GM12878 (cell line): ENCODE results near the gene DAAM1. TPM values are rescaled to one million over a fixed set of nuclear protein-coding genes. Genes with fewer than 3 reads are reported as not detected.
A peak's percentile ranks its signal among the peaks of the same experiment; 100 is the strongest.

Source experiments
- ATAC-seq: fragments of 200-7000 bp; cut with Tn5 transposase; 3 replicates; pipeline ENCODE4 v1.9.1; 2020; ENCODE audit warnings: mild to moderate bottlenecking, moderate library complexity
- BruUV-seq: library from RNA; stranded (reverse); fragments of 400-500 nt; replicated peaks from 2 replicates; lab custom pipeline; 2021; lab: Mats Ljungman, UMichigan
- CTCF ChIA-PET: fragments of 300-600 bp; sonication (Branson Sonifier 250); formaldehyde crosslinking; extraction: SDS; loops from one replicate; lab custom pipeline; 2021; ENCODE audit warnings: inconsistent platforms; lab: Yijun Ruan, JAX
- POLR2A ChIA-PET: fragments of 350-600 bp; formaldehyde crosslinking; extraction: SDS; loops from one replicate; lab custom pipeline; 2021; ENCODE audit warnings: inconsistent platforms; lab: Charles Lee
- RAD21 ChIA-PET: fragments of 300-600 bp; sonication (Branson Sonifier 250); formaldehyde crosslinking; loops from one replicate; lab custom pipeline; 2023; ENCODE audit warnings: antibody characterized with exemption; ENCODE audit not compliant: unreplicated experiment; lab: Charles Lee
- SMC1A ChIA-PET: fragments of 300-600 bp; sonication (Branson Sonifier 250); formaldehyde crosslinking; loops from one replicate; lab custom pipeline; 2023; ENCODE audit not compliant: unreplicated experiment, uncharacterized antibody; lab: Charles Lee
- DNase-seq: peaks from one replicate; pipeline ENCODE4 v3.0.0-alpha.2; 2011; ENCODE audit warnings: low read depth, low spot score
- FAIRE-seq: peaks from 3 replicates; lab custom pipeline; 2011; peaks lifted over from hg19 to GRCh38; lab: Jason Lieb, UNC
- H2AFZ ChIP-seq: 2 replicates; pipeline ENCODE4 v1.6.0; 2011; ENCODE audit warnings: low read depth, low read length, control low read depth; ENCODE audit not compliant: control insufficient read depth
- H3K27ac ChIP-seq: 2 replicates; pipeline ENCODE4 v1.5.1; 2011; ENCODE audit warnings: control low read depth; ENCODE audit not compliant: control insufficient read depth, insufficient read depth
- H3K27me3 ChIP-seq, 2 experiments: replicated peaks in 1 of 2; 2 replicates each; pipeline versions ENCODE4 v1.6.0 to v1.6.1; 2011; ENCODE audit warnings: low read length in 1 of 2; ENCODE audit not compliant: control insufficient read depth in 2 of 2, insufficient read depth in 2 of 2
- H3K36me3 ChIP-seq, 2 experiments: 2 replicates each; pipeline ENCODE4 v1.5.1; 2011; ENCODE audit warnings: low read length in 1 of 2; ENCODE audit not compliant: control insufficient read depth in 2 of 2, insufficient read depth in 2 of 2
- H3K4me1 ChIP-seq: 2 replicates; pipeline ENCODE4 v1.6.1; 2011; ENCODE audit warnings: mild to moderate bottlenecking, low read length, moderate library complexity, mixed read lengths; ENCODE audit not compliant: control insufficient read depth, insufficient read depth
- H3K4me2 ChIP-seq: 2 replicates; pipeline ENCODE4 v1.6.0; 2011; ENCODE audit warnings: control low read depth; ENCODE audit not compliant: control insufficient read depth, insufficient read depth
- H3K4me3 ChIP-seq: fragments of 200-600 bp; sonication (generic); 2 replicates; pipeline ENCODE4 v1.5.1; 2016
- H3K79me2 ChIP-seq: 2 replicates; pipeline ENCODE4 v1.6.0; 2011; ENCODE audit warnings: low read length; ENCODE audit not compliant: control insufficient read depth, insufficient read depth
- H3K9ac ChIP-seq: 2 replicates; pipeline ENCODE4 v1.8.0; 2011; ENCODE audit warnings: low read length, control low read depth, mixed read lengths; ENCODE audit not compliant: control insufficient read depth, insufficient read depth
- H3K9me3 ChIP-seq: replicated peaks from 3 replicates; pipeline ENCODE4 v1.5.1; 2011; ENCODE audit warnings: mild to moderate bottlenecking, low read length; ENCODE audit not compliant: control insufficient read depth, insufficient read depth
- H4K20me1 ChIP-seq: 2 replicates; pipeline ENCODE4 v1.6.0; 2011; ENCODE audit not compliant: control insufficient read depth, insufficient read depth
- CBFB ChIP-seq: IDR thresholded peaks from 2 replicates; pipeline ENCODE4 v1.6.1; 2016; ENCODE audit warnings: antibody characterized with exemption, low read depth
- DPF2 ChIP-seq: fragments of 450-650 bp; IDR thresholded peaks from 2 replicates; pipeline ENCODE4 v1.6.1; 2017; ENCODE audit warnings: mild to moderate bottlenecking
- ESRRA ChIP-seq: IDR thresholded peaks from 2 replicates; pipeline ENCODE4 v1.6.1; 2012; ENCODE audit warnings: mild to moderate bottlenecking, low read length, improper control_type of control experiment
- EZH2 ChIP-seq: IDR thresholded peaks from 2 replicates; pipeline ENCODE4 v1.6.1; 2012; ENCODE audit warnings: low read depth, mild to moderate bottlenecking, control low read depth, inconsistent platforms, low read length, borderline replicate concordance; ENCODE audit not compliant: control insufficient read depth
- JUNB ChIP-seq: IDR thresholded peaks from 2 replicates; pipeline ENCODE4 v1.6.1; 2016; ENCODE audit warnings: antibody characterized with exemption, mild to moderate bottlenecking
- MEF2B ChIP-seq: fragments of 450-650 bp; IDR thresholded peaks from 2 replicates; pipeline ENCODE4 v1.6.1; 2018; ENCODE audit warnings: mild to moderate bottlenecking, moderate library complexity; ENCODE audit not compliant: partially characterized antibody, poor library complexity, severe bottlenecking
- MYB ChIP-seq: fragments of 150-350 bp; IDR thresholded peaks from 2 replicates; pipeline ENCODE4 v1.6.1; 2014; ENCODE audit warnings: mild to moderate bottlenecking, low read depth, low read length, borderline replicate concordance
- MYC ChIP-seq: IDR thresholded peaks from 2 replicates; pipeline ENCODE4 v1.6.1; 2011; ENCODE audit warnings: mild to moderate bottlenecking, low read length, moderate library complexity, inconsistent platforms; ENCODE audit not compliant: insufficient read depth, insufficient replicate concordance, insufficient read length, severe bottlenecking
- NFIC ChIP-seq: IDR thresholded peaks from 2 replicates; pipeline ENCODE4 v1.6.1; 2012; ENCODE audit warnings: low read depth, mild to moderate bottlenecking, inconsistent platforms, low read length, moderate library complexity
- NRF1 ChIP-seq: conservative IDR thresholded peaks from 2 replicates; pipeline ENCODE4 v1.6.1; 2011; ENCODE audit warnings: mild to moderate bottlenecking, low read depth, low read length, improper control_type of control experiment
- PML ChIP-seq: IDR thresholded peaks from 2 replicates; pipeline ENCODE4 v1.6.1; 2012; ENCODE audit warnings: low read length, inconsistent platforms
- SREBF1 ChIP-seq: IDR thresholded peaks from 2 replicates; pipeline ENCODE4 v1.6.1; 2012; ENCODE audit warnings: mild to moderate bottlenecking, low read length
- STAT1 ChIP-seq: fragments of 450-650 bp; conservative IDR thresholded peaks from 2 replicates; pipeline ENCODE4 v1.6.1; 2014; ENCODE audit warnings: antibody characterized with exemption, mild to moderate bottlenecking
- ZBED1 ChIP-seq: IDR thresholded peaks from 2 replicates; pipeline ENCODE4 v1.6.1; 2016; ENCODE audit warnings: borderline replicate concordance
- WGBS: methylation state at CpG from one replicate; pipeline ENCODE4 v1.1.6; 2016; ENCODE audit warnings: low lambda C conversion rate; ENCODE audit not compliant: insufficient replicate concordance, insufficient coverage; ENCODE audit errors: missing lambda C conversion rate; 5-methylcytosine and 5-hydroxymethylcytosine counted together
- in situ Hi-C: fragments of 300-500 bp; cut with MboI; formaldehyde crosslinking; loops from 9 replicates; pipeline ENCODE4 v1.14.3; 2018; ENCODE audit warnings: mixed read lengths
- intact Hi-C: fragments of 100-400 bp; cut with micrococcal nuclease; formaldehyde crosslinking; loops from one replicate; pipeline ENCODE4 v1.14.2; 2022; ENCODE audit not compliant: unreplicated experiment
- polyA plus RNA-seq, 11 experiments: library from polyadenylated mRNA; depleted of rRNA in 4 of 11; unstranded in 6 of 11; stranded (reverse) in 5 of 11; fragments of >200 nt; fragmentation: Nextera tagmentation in 4 of 11; fragmentation: Illumina TruSeq in 1 of 11; extraction: Ambion mirVana in 4 of 11; extraction: Trizol in 1 of 11; gene quantifications; 1 replicate in 1 of 11; 2 replicates in 10 of 11; pipeline versions ENCODE4 v1.2.1 to v1.2.3, GENCODE V29; 2011 to 2016; ENCODE audit warnings: inconsistent platforms in 2 of 11, missing spikeins in 2 of 11, low read depth in 1 of 11
- total RNA-seq, 4 experiments: library from RNA; depleted of rRNA in 3 of 4; stranded (reverse); fragments of >200 nt in 3 of 4; fragmentation: Illumina TruSeq in 1 of 4; extraction: Trizol in 1 of 4; gene quantifications; 2 replicates each; pipeline versions ENCODE4 v1.2.1 to v1.2.3, GENCODE V29; 2013 to 2021
- TF ChIP-seq, protein P1 (sequence below): IDR thresholded peaks from 2 replicates; pipeline ENCODE4 v1.6.1; 2012; ENCODE audit warnings: improper control_type of control experiment, low read depth, low read length; ENCODE audit not compliant: insufficient replicate concordance
- TF ChIP-seq, protein P2 (sequence below): IDR thresholded peaks from 2 replicates; pipeline ENCODE4 v1.6.1; 2011; ENCODE audit warnings: low read depth, mild to moderate bottlenecking, low read length, moderate library complexity, borderline replicate concordance; ENCODE audit errors: extremely low read depth
- TF ChIP-seq, protein P3 (sequence below): fragments of 450-650 bp; IDR thresholded peaks from 2 replicates; pipeline ENCODE4 v1.6.1; 2017; ENCODE audit warnings: low read depth, mild to moderate bottlenecking, moderate library complexity

Gene DAAM1
- total and polyA plus RNA-seq, 10 of the 15 experiments (the other 5 are each of a cell fraction or from before 2014, with no cell fraction given), result 13.8 to 32.4 (median 24.2) TPM

DNA sequence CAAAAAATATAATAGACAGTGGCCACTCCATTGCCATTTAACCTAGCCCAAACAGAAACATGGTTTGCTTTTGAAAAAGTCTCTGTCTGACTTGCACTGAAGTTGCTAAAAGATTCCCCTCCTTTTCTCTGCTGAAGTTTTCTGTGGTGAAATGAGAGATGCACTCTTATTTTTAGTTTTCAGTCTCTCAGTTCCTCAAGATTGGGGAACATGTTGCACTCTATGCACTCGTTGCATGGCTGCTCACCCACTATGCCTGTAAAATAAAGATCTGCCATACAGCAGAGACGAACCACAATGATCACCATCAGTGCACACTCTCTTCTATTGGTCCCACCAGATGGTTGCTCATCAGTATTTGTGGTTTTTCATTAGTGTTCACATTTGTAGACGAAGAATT lies 13.1 kb upstream of the DAAM1 start:
- BruUV-seq, result no TSS peak
- SMC1A ChIA-PET, result interaction anchor here (1.3 to 2.1 kb wide), 4 partner anchors 9 to 100 kb away, joined by 4 to 14 read pairs (median 9); partner anchors contain the start of gene DAAM1
- intact Hi-C loops, result loop anchor here (5.0 kb wide), 1 partner anchor 38 kb away; no protein-coding TSS in a partner anchor
- TF ChIP-seq SREBF1 (no peak), PML (peak; percentile 62; the same call in 1 of the 2 replicates), NFIC (peak; percentile 94), NRF1 (no peak), STAT1 (no peak), ESRRA (no peak), MEF2B (peak; percentile 67), MYC (no peak), DPF2 (peak; percentile 80), CBFB (peak; percentile 74), EZH2 (no peak), ZBED1 (peak; percentile 78; the same call in 1 of the 2 replicates), MYB (no peak), JUNB (peak; percentile 95)
- TF ChIP-seq, protein P1, sequence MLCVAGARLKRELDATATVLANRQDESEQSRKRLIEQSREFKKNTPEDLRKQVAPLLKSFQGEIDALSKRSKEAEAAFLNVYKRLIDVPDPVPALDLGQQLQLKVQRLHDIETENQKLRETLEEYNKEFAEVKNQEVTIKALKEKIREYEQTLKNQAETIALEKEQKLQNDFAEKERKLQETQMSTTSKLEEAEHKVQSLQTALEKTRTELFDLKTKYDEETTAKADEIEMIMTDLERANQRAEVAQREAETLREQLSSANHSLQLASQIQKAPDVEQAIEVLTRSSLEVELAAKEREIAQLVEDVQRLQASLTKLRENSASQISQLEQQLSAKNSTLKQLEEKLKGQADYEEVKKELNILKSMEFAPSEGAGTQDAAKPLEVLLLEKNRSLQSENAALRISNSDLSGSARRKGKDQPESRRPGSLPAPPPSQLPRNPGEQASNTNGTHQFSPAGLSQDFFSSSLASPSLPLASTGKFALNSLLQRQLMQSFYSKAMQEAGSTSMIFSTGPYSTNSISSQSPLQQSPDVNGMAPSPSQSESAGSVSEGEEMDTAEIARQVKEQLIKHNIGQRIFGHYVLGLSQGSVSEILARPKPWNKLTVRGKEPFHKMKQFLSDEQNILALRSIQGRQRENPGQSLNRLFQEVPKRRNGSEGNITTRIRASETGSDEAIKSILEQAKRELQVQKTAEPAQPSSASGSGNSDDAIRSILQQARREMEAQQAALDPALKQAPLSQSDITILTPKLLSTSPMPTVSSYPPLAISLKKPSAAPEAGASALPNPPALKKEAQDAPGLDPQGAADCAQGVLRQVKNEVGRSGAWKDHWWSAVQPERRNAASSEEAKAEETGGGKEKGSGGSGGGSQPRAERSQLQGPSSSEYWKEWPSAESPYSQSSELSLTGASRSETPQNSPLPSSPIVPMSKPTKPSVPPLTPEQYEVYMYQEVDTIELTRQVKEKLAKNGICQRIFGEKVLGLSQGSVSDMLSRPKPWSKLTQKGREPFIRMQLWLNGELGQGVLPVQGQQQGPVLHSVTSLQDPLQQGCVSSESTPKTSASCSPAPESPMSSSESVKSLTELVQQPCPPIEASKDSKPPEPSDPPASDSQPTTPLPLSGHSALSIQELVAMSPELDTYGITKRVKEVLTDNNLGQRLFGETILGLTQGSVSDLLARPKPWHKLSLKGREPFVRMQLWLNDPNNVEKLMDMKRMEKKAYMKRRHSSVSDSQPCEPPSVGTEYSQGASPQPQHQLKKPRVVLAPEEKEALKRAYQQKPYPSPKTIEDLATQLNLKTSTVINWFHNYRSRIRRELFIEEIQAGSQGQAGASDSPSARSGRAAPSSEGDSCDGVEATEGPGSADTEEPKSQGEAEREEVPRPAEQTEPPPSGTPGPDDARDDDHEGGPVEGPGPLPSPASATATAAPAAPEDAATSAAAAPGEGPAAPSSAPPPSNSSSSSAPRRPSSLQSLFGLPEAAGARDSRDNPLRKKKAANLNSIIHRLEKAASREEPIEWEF, result peak; percentile 84
- TF ChIP-seq, protein P2, sequence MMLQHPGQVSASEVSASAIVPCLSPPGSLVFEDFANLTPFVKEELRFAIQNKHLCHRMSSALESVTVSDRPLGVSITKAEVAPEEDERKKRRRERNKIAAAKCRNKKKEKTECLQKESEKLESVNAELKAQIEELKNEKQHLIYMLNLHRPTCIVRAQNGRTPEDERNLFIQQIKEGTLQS, result no peak
- TF ChIP-seq, protein P3, sequence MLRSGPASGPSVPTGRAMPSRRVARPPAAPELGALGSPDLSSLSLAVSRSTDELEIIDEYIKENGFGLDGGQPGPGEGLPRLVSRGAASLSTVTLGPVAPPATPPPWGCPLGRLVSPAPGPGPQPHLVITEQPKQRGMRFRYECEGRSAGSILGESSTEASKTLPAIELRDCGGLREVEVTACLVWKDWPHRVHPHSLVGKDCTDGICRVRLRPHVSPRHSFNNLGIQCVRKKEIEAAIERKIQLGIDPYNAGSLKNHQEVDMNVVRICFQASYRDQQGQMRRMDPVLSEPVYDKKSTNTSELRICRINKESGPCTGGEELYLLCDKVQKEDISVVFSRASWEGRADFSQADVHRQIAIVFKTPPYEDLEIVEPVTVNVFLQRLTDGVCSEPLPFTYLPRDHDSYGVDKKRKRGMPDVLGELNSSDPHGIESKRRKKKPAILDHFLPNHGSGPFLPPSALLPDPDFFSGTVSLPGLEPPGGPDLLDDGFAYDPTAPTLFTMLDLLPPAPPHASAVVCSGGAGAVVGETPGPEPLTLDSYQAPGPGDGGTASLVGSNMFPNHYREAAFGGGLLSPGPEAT, result peak; percentile 93

More for the DNA sequence above, 13.1 kb upstream of the DAAM1 start:
- Histone ChIP-seq H3K36me3 (no peaks in the 10 kb centered on the region), H3K9ac (no peak overlapping the region), H3K9me3 (no peaks in the 10 kb centered on the region; the same call in 2 of the 3 replicates), H3K4me3 (no peak overlapping the region), H3K27ac (no peak overlapping the region; the same call in 1 of the 2 replicates), H2AFZ (no peak overlapping the region), H3K79me2 (no peaks in the 10 kb centered on the region), H4K20me1 (no peaks in the 10 kb centered on the region), H3K27me3 (no peaks in the 10 kb centered on the region), H3K4me1 (peaks cover 14% of the 10 kb centered on the region), H3K4me2 (peak overlapping the region; percentile 43)
- ChIA-PET POLR2A (interaction anchor here (1.3 to 1.9 kb wide), 2 partner anchors 13 to 41 kb away, joined by 3 to 9 read pairs; partner anchors contain the start of gene DAAM1), RAD21 (interaction anchor here (2.5 kb wide), 1 partner anchor 14 kb away, joined by 9 read pairs; the partner anchor contains the start of gene DAAM1), CTCF (no interaction called here)
- peak; percentile 92 for FAIRE-seq
- WGBS, result 0% methylated on average over 3 of the region's 3 CpGs
- in situ Hi-C loops, result no loop called here
- DNase-seq, result peak; percentile 92
- ATAC-seq, result peak; percentile 99
